Panc1 (cell line): ENCODE data around the gene DPYD. TPM values are rescaled to one million over a fixed set of nuclear protein-coding genes. Genes with fewer than 3 reads are reported as not detected.

ENCODE experiments used
- ATAC-seq: fragments of 200-7000 bp; cut with Tn5 transposase; 2 replicates; pipeline ENCODE4 v1.9.1; 2020; ENCODE audit warnings: mild to moderate bottlenecking, moderate library complexity
- BruUV-seq: library from RNA; stranded (reverse); fragments of 400-500 nt; replicated peaks from 2 replicates; lab custom pipeline; 2021; lab: Mats Ljungman, UMichigan
- CTCF ChIA-PET: fragments of 300-600 bp; sonication (Branson Sonifier 250); formaldehyde crosslinking; loops from one replicate; lab custom pipeline; 2022; ENCODE audit warnings: antibody characterized with exemption; lab: Charles Lee
- POLR2A ChIA-PET: fragments of 300-600 bp; sonication (Branson Sonifier 250); formaldehyde crosslinking; loops from one replicate; lab custom pipeline; 2022; ENCODE audit warnings: antibody characterized with exemption; lab: Charles Lee
- DNase-seq: peaks from one replicate; pipeline ENCODE4 v3.0.0-alpha.2; 2010; ENCODE audit warnings: low read depth, low spot score
- H3K27ac ChIP-seq: 2 replicates; pipeline ENCODE4 v1.5.1; 2011; ENCODE audit warnings: mild to moderate bottlenecking, low read length, inconsistent platforms
- H3K27me3 ChIP-seq: fragments of 200-500 bp; sonication (Bioruptor generic); 2 replicates; pipeline ENCODE4 v1.6.0; 2014; ENCODE audit warnings: low read length, inconsistent platforms; ENCODE audit not compliant: control insufficient read depth, insufficient read depth
- H3K36me3 ChIP-seq: fragments of 200-500 bp; sonication (Bioruptor generic); 2 replicates; pipeline ENCODE4 v1.5.1; 2014; ENCODE audit warnings: inconsistent platforms, mild to moderate bottlenecking, low read length, moderate library complexity; ENCODE audit not compliant: control insufficient read depth, insufficient read depth
- H3K4me1 ChIP-seq: 2 replicates; pipeline ENCODE4 v1.5.1; 2011; ENCODE audit warnings: inconsistent platforms, mild to moderate bottlenecking, low read length, moderate library complexity; ENCODE audit not compliant: control insufficient read depth, insufficient read depth
- H3K4me3 ChIP-seq, 2 experiments: 2 replicates each; pipeline ENCODE4 v1.5.1; 2011 to 2012; ENCODE audit warnings: low read depth in 2 of 2, low read length in 2 of 2, mild to moderate bottlenecking in 2 of 2, inconsistent platforms in 1 of 2, moderate library complexity in 1 of 2
- H3K9me3 ChIP-seq: fragments of 200-500 bp; sonication (Bioruptor generic); 2 replicates; pipeline ENCODE4 v1.5.1; 2014; ENCODE audit warnings: low read depth, mild to moderate bottlenecking, inconsistent platforms, low read length, moderate library complexity; ENCODE audit not compliant: control insufficient read depth, insufficient read depth
- POLR2AphosphoS5 ChIP-seq: IDR thresholded peaks from 2 replicates; pipeline ENCODE4 v1.6.1; 2012; ENCODE audit warnings: mild to moderate bottlenecking, low read depth, low read length, moderate library complexity
- SIN3A ChIP-seq: IDR thresholded peaks from 2 replicates; pipeline ENCODE4 v1.6.1; 2012; ENCODE audit warnings: low read depth, mild to moderate bottlenecking, low read length, moderate library complexity, borderline replicate concordance; ENCODE audit not compliant: insufficient read depth
- TCF7L2 ChIP-seq: IDR thresholded peaks from 2 replicates; pipeline ENCODE4 v1.6.1; 2011; ENCODE audit warnings: mild to moderate bottlenecking, low read depth, low read length, inconsistent platforms
- in situ Hi-C: cut with HindIII; loops from 2 replicates; pipeline ENCODE4 v1.10.0; 2016; ENCODE audit warnings: low sequenced_read_pairs, low pct_unique_long_range_greater_than_20kb
- intact Hi-C: fragments of 100-400 bp; cut with micrococcal nuclease; formaldehyde crosslinking; loops from one replicate; pipeline ENCODE4 v1.10.0; 2022; ENCODE audit not compliant: unreplicated experiment
- total RNA-seq: library from RNA; stranded (reverse); gene quantifications from one replicate; pipeline ENCODE4 v1.2.1, GENCODE V29; 2021; ENCODE audit not compliant: unreplicated experiment
- TF ChIP-seq, protein P1 (sequence below), 2 experiments: IDR thresholded peaks; 2 replicates each; pipeline ENCODE4 v1.6.1; 2011 to 2012; ENCODE audit warnings: low read depth in 2 of 2, control low read depth in 1 of 2, low read length in 1 of 2, mild to moderate bottlenecking in 1 of 2, moderate library complexity in 1 of 2; ENCODE audit not compliant: insufficient read depth in 1 of 2
- TF ChIP-seq, protein P2 (sequence below): fragments of 450-650 bp; IDR thresholded peaks from 2 replicates; pipeline ENCODE4 v1.5.1; 2017; ENCODE audit warnings: mild to moderate bottlenecking

The DPYD gene
- total RNA-seq, 1 experiment from 2014 or later: 2.0 TPM

DNA sequence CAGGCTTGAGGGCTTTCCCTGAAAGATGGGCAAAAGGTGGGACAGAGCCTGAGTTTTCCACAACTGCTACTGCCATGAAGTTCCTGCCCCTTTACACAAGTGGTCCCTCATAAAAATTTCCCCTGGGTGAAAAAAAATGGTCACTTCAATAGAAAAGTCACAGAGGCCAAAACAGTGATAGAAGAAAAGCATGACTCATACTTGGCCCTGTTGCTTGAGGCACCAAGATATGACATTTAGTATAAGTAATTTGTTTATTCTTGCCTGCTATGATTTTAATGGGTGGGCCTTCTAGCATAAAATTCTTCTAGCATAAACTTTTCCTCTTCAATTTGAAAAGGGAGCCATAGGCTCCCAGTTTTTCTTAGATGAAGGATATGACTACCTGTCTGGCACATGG lies 280.2 kb downstream of the DPYD start:
- TF ChIP-seq, protein P1, sequence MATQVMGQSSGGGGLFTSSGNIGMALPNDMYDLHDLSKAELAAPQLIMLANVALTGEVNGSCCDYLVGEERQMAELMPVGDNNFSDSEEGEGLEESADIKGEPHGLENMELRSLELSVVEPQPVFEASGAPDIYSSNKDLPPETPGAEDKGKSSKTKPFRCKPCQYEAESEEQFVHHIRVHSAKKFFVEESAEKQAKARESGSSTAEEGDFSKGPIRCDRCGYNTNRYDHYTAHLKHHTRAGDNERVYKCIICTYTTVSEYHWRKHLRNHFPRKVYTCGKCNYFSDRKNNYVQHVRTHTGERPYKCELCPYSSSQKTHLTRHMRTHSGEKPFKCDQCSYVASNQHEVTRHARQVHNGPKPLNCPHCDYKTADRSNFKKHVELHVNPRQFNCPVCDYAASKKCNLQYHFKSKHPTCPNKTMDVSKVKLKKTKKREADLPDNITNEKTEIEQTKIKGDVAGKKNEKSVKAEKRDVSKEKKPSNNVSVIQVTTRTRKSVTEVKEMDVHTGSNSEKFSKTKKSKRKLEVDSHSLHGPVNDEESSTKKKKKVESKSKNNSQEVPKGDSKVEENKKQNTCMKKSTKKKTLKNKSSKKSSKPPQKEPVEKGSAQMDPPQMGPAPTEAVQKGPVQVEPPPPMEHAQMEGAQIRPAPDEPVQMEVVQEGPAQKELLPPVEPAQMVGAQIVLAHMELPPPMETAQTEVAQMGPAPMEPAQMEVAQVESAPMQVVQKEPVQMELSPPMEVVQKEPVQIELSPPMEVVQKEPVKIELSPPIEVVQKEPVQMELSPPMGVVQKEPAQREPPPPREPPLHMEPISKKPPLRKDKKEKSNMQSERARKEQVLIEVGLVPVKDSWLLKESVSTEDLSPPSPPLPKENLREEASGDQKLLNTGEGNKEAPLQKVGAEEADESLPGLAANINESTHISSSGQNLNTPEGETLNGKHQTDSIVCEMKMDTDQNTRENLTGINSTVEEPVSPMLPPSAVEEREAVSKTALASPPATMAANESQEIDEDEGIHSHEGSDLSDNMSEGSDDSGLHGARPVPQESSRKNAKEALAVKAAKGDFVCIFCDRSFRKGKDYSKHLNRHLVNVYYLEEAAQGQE (IDR thresholded peaks at IDR 0.05; ENCODE audit: insufficient read depth in 1 of 2, low read depth in 2 of 2, low read length in 1 of 2): no peak
- TF ChIP-seq POLR2AphosphoS5 (no peak), TCF7L2 (no peak), SIN3A (no peak)
- TF ChIP-seq, protein P2, sequence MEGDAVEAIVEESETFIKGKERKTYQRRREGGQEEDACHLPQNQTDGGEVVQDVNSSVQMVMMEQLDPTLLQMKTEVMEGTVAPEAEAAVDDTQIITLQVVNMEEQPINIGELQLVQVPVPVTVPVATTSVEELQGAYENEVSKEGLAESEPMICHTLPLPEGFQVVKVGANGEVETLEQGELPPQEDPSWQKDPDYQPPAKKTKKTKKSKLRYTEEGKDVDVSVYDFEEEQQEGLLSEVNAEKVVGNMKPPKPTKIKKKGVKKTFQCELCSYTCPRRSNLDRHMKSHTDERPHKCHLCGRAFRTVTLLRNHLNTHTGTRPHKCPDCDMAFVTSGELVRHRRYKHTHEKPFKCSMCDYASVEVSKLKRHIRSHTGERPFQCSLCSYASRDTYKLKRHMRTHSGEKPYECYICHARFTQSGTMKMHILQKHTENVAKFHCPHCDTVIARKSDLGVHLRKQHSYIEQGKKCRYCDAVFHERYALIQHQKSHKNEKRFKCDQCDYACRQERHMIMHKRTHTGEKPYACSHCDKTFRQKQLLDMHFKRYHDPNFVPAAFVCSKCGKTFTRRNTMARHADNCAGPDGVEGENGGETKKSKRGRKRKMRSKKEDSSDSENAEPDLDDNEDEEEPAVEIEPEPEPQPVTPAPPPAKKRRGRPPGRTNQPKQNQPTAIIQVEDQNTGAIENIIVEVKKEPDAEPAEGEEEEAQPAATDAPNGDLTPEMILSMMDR: no peak
- ChIA-PET POLR2A (no interaction called here), CTCF (no interaction called here)
- intact Hi-C loops: no loop called here
- Histone ChIP-seq H3K9me3 (no peaks in the 10 kb centered on the region), H3K36me3 (no peaks in the 10 kb centered on the region), H3K27ac (no peak overlapping the region), H3K27me3 (no peaks in the 10 kb centered on the region), H3K4me1 (no peaks in the 10 kb centered on the region), H3K4me3 (no peak overlapping the region)
- no peak for ATAC-seq
- in situ Hi-C loops: no loop called here
- DNase-seq: no peak
- no TSS peak for BruUV-seq

GRCh38 chr1:97636941-97637340 lies 283.9 kb downstream of the DPYD start:
- TF ChIP-seq TCF7L2: no peak
- TF ChIP-seq, protein P2: no peak
- TF ChIP-seq POLR2AphosphoS5: no peak
- TF ChIP-seq, protein P1 (IDR thresholded peaks at IDR 0.05; ENCODE audit: insufficient read depth in 1 of 2, low read depth in 2 of 2, low read length in 1 of 2): no peak
- no peak for TF ChIP-seq SIN3A
- Histone ChIP-seq H3K9me3 (no peaks in the 10 kb centered on the region), H3K27ac (no peak overlapping the region), H3K4me3 (no peak overlapping the region), H3K36me3 (no peaks in the 10 kb centered on the region), H3K4me1 (no peaks in the 10 kb centered on the region), H3K27me3 (no peaks in the 10 kb centered on the region)
- in situ Hi-C loops (no loop called here), intact Hi-C loops (no loop called here)
- no peak for ATAC-seq
- CTCF ChIA-PET: no interaction called here
- no peak for DNase-seq
- BruUV-seq: no TSS peak
- POLR2A ChIA-PET: no interaction called here
